Breast epithelium (tissue), 3 donors: ENCODE data around the gene EPHB2.

Experiments
- POLR2A ChIP-seq: fragments of 450-650 bp; IDR thresholded peaks from one replicate; pipeline ENCODE4 v1.6.1; 2016; ENCODE audit warnings: antibody characterized with exemption, mild to moderate bottlenecking, moderate library complexity
- POLR2AphosphoS5 ChIP-seq, 3 donors: sonication (generic); formaldehyde crosslinking; IDR thresholded peaks; one replicate each; pipeline ENCODE4 v1.6.1; 2017; ENCODE audit warnings: antibody characterized with exemption in 3 of 3
- TF ChIP-seq, protein P1 (sequence below), 3 donors: fragments of 450-650 bp; IDR thresholded peaks; one replicate each; pipeline ENCODE4 v1.5.1; 2016 to 2017; ENCODE audit warnings: antibody characterized with exemption in 3 of 3, mild to moderate bottlenecking in 3 of 3, moderate library complexity in 3 of 3

DNA sequence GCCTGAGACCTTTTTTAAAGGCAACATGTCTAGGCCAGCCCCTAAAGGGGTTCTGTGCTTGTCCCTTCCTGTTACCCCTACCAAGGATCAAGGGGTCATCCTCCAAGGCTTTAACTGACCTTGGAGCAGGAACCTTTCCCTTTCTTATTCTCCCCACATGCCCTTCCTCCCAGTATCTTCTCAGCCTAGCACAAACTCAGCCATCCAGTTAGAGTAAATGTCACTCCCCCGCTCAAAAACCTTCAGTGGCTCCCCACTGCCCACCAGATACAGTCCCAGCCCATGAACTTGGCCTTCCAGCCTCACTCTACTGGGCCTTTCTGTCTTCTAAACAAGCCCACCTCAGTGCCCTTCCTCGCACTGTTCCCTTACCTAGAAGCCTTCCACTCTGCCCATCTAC is 48.8 kb upstream of the EPHB2 start:
- TF ChIP-seq, protein P1, sequence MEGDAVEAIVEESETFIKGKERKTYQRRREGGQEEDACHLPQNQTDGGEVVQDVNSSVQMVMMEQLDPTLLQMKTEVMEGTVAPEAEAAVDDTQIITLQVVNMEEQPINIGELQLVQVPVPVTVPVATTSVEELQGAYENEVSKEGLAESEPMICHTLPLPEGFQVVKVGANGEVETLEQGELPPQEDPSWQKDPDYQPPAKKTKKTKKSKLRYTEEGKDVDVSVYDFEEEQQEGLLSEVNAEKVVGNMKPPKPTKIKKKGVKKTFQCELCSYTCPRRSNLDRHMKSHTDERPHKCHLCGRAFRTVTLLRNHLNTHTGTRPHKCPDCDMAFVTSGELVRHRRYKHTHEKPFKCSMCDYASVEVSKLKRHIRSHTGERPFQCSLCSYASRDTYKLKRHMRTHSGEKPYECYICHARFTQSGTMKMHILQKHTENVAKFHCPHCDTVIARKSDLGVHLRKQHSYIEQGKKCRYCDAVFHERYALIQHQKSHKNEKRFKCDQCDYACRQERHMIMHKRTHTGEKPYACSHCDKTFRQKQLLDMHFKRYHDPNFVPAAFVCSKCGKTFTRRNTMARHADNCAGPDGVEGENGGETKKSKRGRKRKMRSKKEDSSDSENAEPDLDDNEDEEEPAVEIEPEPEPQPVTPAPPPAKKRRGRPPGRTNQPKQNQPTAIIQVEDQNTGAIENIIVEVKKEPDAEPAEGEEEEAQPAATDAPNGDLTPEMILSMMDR (IDR thresholded peaks at IDR 0.05): no peak
- TF ChIP-seq POLR2A: no peak
- no peak for TF ChIP-seq POLR2AphosphoS5 (IDR thresholded peaks at IDR 0.05)
